ENCODE measurements around the gene SNAP91.
"Not testable (repeated sequence)": the region's sequence is repeated elsewhere in the genome, so short reads cannot be mapped to it uniquely, and the experiment has no call there.

SNAP91 gene

GRCh38 chr6:83708970-83709747, at the start of gene SNAP91:
Gene SNAP91 (minus strand): TSS chr6:83709101. CDS start chr6:83707927, 1,174 bp downstream.
- no peak for DNase-seq (ENCODE audit: low read depth in 2 of 2)

- DNase-seq (ENCODE audit: low read depth in 2 of 2): no peak
These were observed 49.6 kb upstream of the SNAP91 start for GRCh38 chr6:83758533-83758932.

GRCh38 chr6:83757021-83757420, 48.1 kb upstream of the SNAP91 start:
- DNase-seq (ENCODE audit: low read depth in 2 of 2): no peak

GRCh38 chr6:83756565-83756964, 47.7 kb upstream of the SNAP91 start:
- DNase-seq (ENCODE audit: low read depth in 2 of 2): no peak

GRCh38 chr6:83752375-83752774, 43.5 kb upstream of the SNAP91 start:
- not testable (repeated sequence) for DNase-seq (ENCODE audit: low read depth in 2 of 2)

- DNase-seq (ENCODE audit: low read depth in 2 of 2): no peak
These were observed 32.2 kb upstream of the SNAP91 start for GRCh38 chr6:83741089-83741488.

GRCh38 chr6:83735461-83735860, 26.6 kb upstream of the SNAP91 start:
- DNase-seq (ENCODE audit: low read depth in 2 of 2): no peak

- DNase-seq (ENCODE audit: low read depth in 2 of 2): no peak
These were observed 21.0 kb upstream of the SNAP91 start for GRCh38 chr6:83729871-83730270.

GRCh38 chr6:83722876-83723275, 14.0 kb upstream of the SNAP91 start:
- no peak for DNase-seq (ENCODE audit: low read depth in 2 of 2)

- DNase-seq (ENCODE audit: low read depth in 2 of 2): no peak
These were observed 8.9 kb upstream of the SNAP91 start for GRCh38 chr6:83717809-83718208.

GRCh38 chr6:83711958-83712357, 3.1 kb upstream of the SNAP91 start:
- DNase-seq (ENCODE audit: low read depth in 2 of 2): no peak

GRCh38 chr6:83709748-83710050, 798 bp upstream of the SNAP91 start:
- no peak for DNase-seq (ENCODE audit: low read depth in 2 of 2)

GRCh38 chr6:83708546-83708969, 343 bp downstream of the SNAP91 start:
- DNase-seq (ENCODE audit: low read depth in 2 of 2): no peak

GRCh38 chr6:83707829-83708545, 914 bp downstream of the SNAP91 start:
- no peak for DNase-seq (ENCODE audit: low read depth in 2 of 2)

GRCh38 chr6:83702749-83703148, 6.2 kb downstream of the SNAP91 start:
- DNase-seq (ENCODE audit: low read depth in 2 of 2): no peak

GRCh38 chr6:83702077-83702476, 6.8 kb downstream of the SNAP91 start:
- DNase-seq (ENCODE audit: low read depth in 2 of 2): no peak

GRCh38 chr6:83696674-83697073, 12.2 kb downstream of the SNAP91 start:
- no peak for DNase-seq (ENCODE audit: low read depth in 2 of 2)

- DNase-seq (ENCODE audit: low read depth in 2 of 2): no peak
These were observed 23.4 kb downstream of the SNAP91 start for GRCh38 chr6:83685481-83685880.

- no peak for DNase-seq (ENCODE audit: low read depth in 2 of 2)
These were observed 31.1 kb downstream of the SNAP91 start for GRCh38 chr6:83677791-83678190.

GRCh38 chr6:83637953-83638352, 70.9 kb downstream of the SNAP91 start:
- no peak for DNase-seq (ENCODE audit: low read depth in 2 of 2)

- no peak for DNase-seq (ENCODE audit: low read depth in 2 of 2)
These were observed 72.1 kb downstream of the SNAP91 start for GRCh38 chr6:83636800-83637199.

GRCh38 chr6:83633609-83634008, 75.3 kb downstream of the SNAP91 start:
- no peak for DNase-seq (ENCODE audit: low read depth in 2 of 2)

- no peak for DNase-seq (ENCODE audit: low read depth in 2 of 2)
These were observed 75.8 kb downstream of the SNAP91 start for GRCh38 chr6:83633149-83633548.

All from stimulated activated CD4-positive, alpha-beta T cell treated with anti-CD3 and anti-CD28 coated beads, Interleukin-1b, Interleukin-23, amount 100 ng/mL, for 4 hours (primary cell).